NB4 (cell line): ENCODE measurements around the gene DAGLB.
"Not testable (repeated sequence)": the region's sequence is repeated elsewhere in the genome, so short reads cannot be mapped to it uniquely, and the experiment has no call there.

Experiments used
- DNase-seq: peaks from one replicate; pipeline ENCODE4 v3.0.0; 2010; ENCODE audit warnings: low read depth
- H3K4me3 ChIP-seq: one replicate; pipeline ENCODE4 v1.5.1; 2011; ENCODE audit warnings: mild to moderate bottlenecking, low read depth, low read length, moderate library complexity
- CTCF ChIP-seq: IDR thresholded peaks from one replicate; pipeline ENCODE4 v1.5.1; 2012; ENCODE audit warnings: low read depth, low read length
- MAX ChIP-seq: IDR thresholded peaks from 2 replicates; pipeline ENCODE4 v1.6.1; 2011; ENCODE audit warnings: low read depth, low read length
- MYC ChIP-seq: IDR thresholded peaks from 2 replicates; pipeline ENCODE4 v1.6.1; 2011; ENCODE audit warnings: low read depth, low read length
- POLR2A ChIP-seq: IDR thresholded peaks from 2 replicates; pipeline ENCODE4 v1.6.1; 2011; ENCODE audit warnings: mild to moderate bottlenecking; ENCODE audit not compliant: insufficient read length; ENCODE audit errors: extremely low read depth

Gene DAGLB

GRCh38 chr7:6476596-6477317 lies 29.0 kb upstream of the DAGLB start:
- DNase-seq, result no peak
- TF ChIP-seq MYC (no peak), POLR2A (no peak), MAX (no peak), CTCF (no peak)
- H3K4me3 ChIP-seq, result no peak overlapping the region

DNA sequence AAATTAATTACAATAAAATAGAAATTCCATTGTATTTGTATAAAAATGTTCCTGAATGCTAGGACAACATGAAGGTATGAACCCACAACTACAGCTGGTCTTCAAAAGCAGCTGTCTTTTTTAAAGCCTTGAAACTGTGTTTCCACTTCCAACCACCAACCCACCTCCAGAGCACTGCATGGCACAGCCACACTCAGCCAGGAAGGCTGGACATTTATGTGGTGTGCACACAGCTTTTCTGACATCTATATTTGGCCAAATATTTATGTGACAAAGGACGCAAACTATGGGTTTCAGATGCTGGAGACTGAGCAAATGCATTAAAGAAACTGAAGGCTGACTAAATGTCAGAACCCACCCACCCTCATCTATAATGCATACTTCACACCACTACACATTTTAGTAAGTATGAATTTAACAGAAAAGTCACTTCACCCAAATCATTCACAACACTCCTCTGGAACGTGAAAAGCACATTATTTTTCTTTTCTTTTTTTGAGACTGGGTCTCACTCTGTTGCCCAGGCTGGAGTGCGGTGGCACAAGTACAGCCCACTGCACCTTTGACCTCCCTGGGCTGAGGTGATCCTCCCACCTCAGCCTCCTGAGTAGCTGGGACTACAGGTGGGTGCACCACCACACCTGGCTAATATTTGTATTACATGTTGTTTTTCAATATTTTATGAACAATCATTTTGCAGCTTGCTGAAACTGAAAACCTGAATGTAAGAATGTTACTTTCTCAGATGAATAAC lies 27.9 kb upstream of the DAGLB start:
- TF ChIP-seq CTCF, result no peak
- TF ChIP-seq MAX, result no peak
- no peak for TF ChIP-seq POLR2A
- no peak for TF ChIP-seq MYC
- no peak for DNase-seq
- H3K4me3 ChIP-seq, result no peak overlapping the region

GRCh38 chr7:6465862-6466261 lies 18.1 kb upstream of the DAGLB start:
- no peak for DNase-seq
- H3K4me3 ChIP-seq, result no peak overlapping the region
- TF ChIP-seq MAX (no peak), POLR2A (no peak), CTCF (no peak), MYC (no peak)

- H3K4me3 ChIP-seq, DNase-seq: not testable (repeated sequence)
These were observed 15.9 kb upstream of the DAGLB start for GRCh38 chr7:6463609-6464008.

GRCh38 chr7:6461946-6462550 lies 14.3 kb upstream of the DAGLB start:
- no peak overlapping the region for H3K4me3 ChIP-seq
- no peak for DNase-seq

More at GRCh38 chr7:6461946-6462550, 14.3 kb upstream of the DAGLB start:
- TF ChIP-seq CTCF (no peak), MAX (no peak), POLR2A (no peak), MYC (no peak)
